H9 (cell line): ENCODE data around the gene MAJIN. TPM values are rescaled to one million over a fixed set of nuclear protein-coding genes. Genes with fewer than 3 reads are reported as not detected.

ENCODE experiments used
- DNase-seq: peaks from one replicate; pipeline ENCODE4 v3.0.0-alpha.2; 2017
- H2AFZ ChIP-seq: one replicate; pipeline ENCODE4 v1.6.1; 2013; ENCODE audit warnings: mild to moderate bottlenecking, low read length, control low read depth, moderate library complexity
- H2AK5ac ChIP-seq: 2 replicates; pipeline ENCODE4 v1.6.1; 2013; ENCODE audit warnings: low read length, control low read depth, mixed read lengths; ENCODE audit not compliant: insufficient read length
- H2BK120ac ChIP-seq: one replicate; pipeline ENCODE4 v1.6.1; 2013; ENCODE audit warnings: low read depth, mild to moderate bottlenecking, low read length, control low read depth, inconsistent platforms; ENCODE audit not compliant: poor library complexity, severe bottlenecking
- H2BK12ac ChIP-seq: 2 replicates; pipeline ENCODE4 v1.6.1; 2013; ENCODE audit warnings: low read length, control low read depth, mixed read lengths, low read depth; ENCODE audit not compliant: insufficient read length
- H2BK15ac ChIP-seq: 2 replicates; pipeline ENCODE4 v1.6.1; 2013; ENCODE audit warnings: low read depth, low read length, control low read depth
- H2BK20ac ChIP-seq: one replicate; pipeline ENCODE4 v1.6.1; 2013; ENCODE audit warnings: low read depth, mild to moderate bottlenecking, low read length, control low read depth, inconsistent platforms; ENCODE audit not compliant: poor library complexity, severe bottlenecking
- H2BK5ac ChIP-seq: 2 replicates; pipeline ENCODE4 v1.6.1; 2013; ENCODE audit warnings: low read length, control low read depth, mixed read lengths; ENCODE audit not compliant: insufficient read length
- H3K14ac ChIP-seq: 2 replicates; pipeline ENCODE4 v1.6.1; 2013; ENCODE audit warnings: low read length, control low read depth; ENCODE audit not compliant: insufficient read depth
- H3K18ac ChIP-seq: 2 replicates; pipeline ENCODE4 v1.6.1; 2013; ENCODE audit warnings: low read depth, mild to moderate bottlenecking, mixed read lengths, low read length, control low read depth; ENCODE audit not compliant: insufficient read length
- H3K23ac ChIP-seq: 2 replicates; pipeline ENCODE4 v1.6.1; 2013; ENCODE audit warnings: low read length, control low read depth, mixed read lengths, low read depth; ENCODE audit not compliant: insufficient read length
- H3K23me2 ChIP-seq: 2 replicates; pipeline ENCODE4 v1.6.1; 2013; ENCODE audit warnings: low read depth, mild to moderate bottlenecking, mixed read lengths, low read length, control low read depth; ENCODE audit not compliant: insufficient read length, poor library complexity, severe bottlenecking
- H3K27ac ChIP-seq: 2 replicates; pipeline ENCODE4 v1.5.1; 2013; ENCODE audit warnings: low read length, control low read depth, mixed read lengths, low read depth; ENCODE audit not compliant: insufficient read length
- H3K27me3 ChIP-seq: 2 replicates; pipeline ENCODE4 v1.6.1; 2013; ENCODE audit warnings: low read length, control low read depth, inconsistent platforms; ENCODE audit not compliant: insufficient read depth
- H3K4ac ChIP-seq: 2 replicates; pipeline ENCODE4 v1.6.1; 2013; ENCODE audit warnings: low read depth, mild to moderate bottlenecking, control low read depth, inconsistent platforms, low read length, moderate library complexity
- H3K4me1 ChIP-seq: 2 replicates; pipeline ENCODE4 v1.6.1; 2013; ENCODE audit warnings: low read length, control low read depth, inconsistent platforms; ENCODE audit not compliant: insufficient read depth
- H3K4me2 ChIP-seq: 2 replicates; pipeline ENCODE4 v1.6.1; 2013; ENCODE audit warnings: low read length, control low read depth, mixed read lengths; ENCODE audit not compliant: insufficient read length, insufficient read depth
- H3K56ac ChIP-seq: 2 replicates; pipeline ENCODE4 v1.6.1; 2013; ENCODE audit warnings: low read depth, mild to moderate bottlenecking, mixed read lengths, low read length, control low read depth; ENCODE audit not compliant: insufficient read length
- H3K79me1 ChIP-seq: 2 replicates; pipeline ENCODE4 v1.6.1; 2013; ENCODE audit warnings: low read depth, mild to moderate bottlenecking, moderate library complexity, low read length, control low read depth, inconsistent platforms; ENCODE audit not compliant: insufficient read depth, poor library complexity, severe bottlenecking
- H3K79me2 ChIP-seq: 2 replicates; pipeline ENCODE4 v1.6.1; 2013; ENCODE audit warnings: low read length, control low read depth, inconsistent platforms; ENCODE audit not compliant: insufficient read depth
- H3K9ac ChIP-seq: 2 replicates; pipeline ENCODE4 v1.6.1; 2013; ENCODE audit warnings: low read length, control low read depth, mixed read lengths; ENCODE audit not compliant: insufficient read length; ENCODE audit errors: extremely low read depth
- H3K9me3 ChIP-seq: one replicate; pipeline ENCODE4 v1.6.1; 2013; ENCODE audit warnings: low read depth, low read length, inconsistent platforms; ENCODE audit not compliant: control insufficient read depth
- H3T11ph ChIP-seq: one replicate; pipeline ENCODE4 v1.6.1; 2013; ENCODE audit warnings: mild to moderate bottlenecking, low read length, control low read depth, inconsistent platforms
- H4K20me1 ChIP-seq: one replicate; pipeline ENCODE4 v1.6.1; 2013; ENCODE audit not compliant: control insufficient read depth, insufficient read length, insufficient read depth
- H4K5ac ChIP-seq: 2 replicates; pipeline ENCODE4 v1.6.1; 2013; ENCODE audit warnings: low read depth, mild to moderate bottlenecking, mixed read lengths, low read length, control low read depth; ENCODE audit not compliant: insufficient read length
- H4K8ac ChIP-seq: replicated peaks from 2 replicates; pipeline ENCODE4 v1.6.1; 2013; ENCODE audit warnings: low read length, control low read depth, mixed read lengths, low read depth; ENCODE audit not compliant: insufficient read length
- H4K91ac ChIP-seq: 2 replicates; pipeline ENCODE4 v1.6.1; 2013; ENCODE audit warnings: low read depth, mild to moderate bottlenecking, moderate library complexity, mixed read lengths, low read length, control low read depth; ENCODE audit not compliant: insufficient read length
- H3K27ac Mint-ChIP-seq, 3 experiments: 2 replicates in 2 of 3; 3 replicates in 1 of 3; pipeline ENCODE4 v1.8.0; 2020 to 2021; ENCODE audit warnings: mixed read lengths in 3 of 3, mild to moderate bottlenecking in 1 of 3, moderate library complexity in 1 of 3
- H3K27me3 Mint-ChIP-seq: 2 replicates; pipeline ENCODE4 v1.8.0; 2021; ENCODE audit warnings: low read depth, mild to moderate bottlenecking, moderate library complexity, mixed read lengths
- H3K36me3 Mint-ChIP-seq, 3 experiments: 2 replicates in 2 of 3; 3 replicates in 1 of 3; pipeline ENCODE4 v1.8.0; 2020 to 2021; ENCODE audit warnings: low read depth in 3 of 3, mixed read lengths in 3 of 3; ENCODE audit not compliant: insufficient read depth in 1 of 3
- H3K4me1 Mint-ChIP-seq, 2 experiments: 2 replicates each; pipeline ENCODE4 v1.8.0; 2020; ENCODE audit warnings: mixed read lengths in 2 of 2
- H3K4me3 Mint-ChIP-seq, 2 experiments: 2 replicates in 1 of 2; 3 replicates in 1 of 2; pipeline ENCODE4 v1.8.0; 2020 to 2021; ENCODE audit warnings: mild to moderate bottlenecking in 2 of 2, mixed read lengths in 2 of 2, moderate library complexity in 1 of 2
- H3K9me3 Mint-ChIP-seq, 2 experiments: 2 replicates in 1 of 2; 3 replicates in 1 of 2; pipeline ENCODE4 v1.8.0; 2020; ENCODE audit warnings: mild to moderate bottlenecking in 2 of 2, mixed read lengths in 2 of 2, moderate library complexity in 1 of 2
- CTCF ChIP-seq: fragments of 200-600 bp; sonication (generic); conservative IDR thresholded peaks from 3 replicates; pipeline ENCODE4 v1.8.0; 2021; ENCODE audit warnings: antibody characterized with exemption, mild to moderate bottlenecking
- WGBS: extraction: QIAGEN DNeasy Blood & Tissue Kit; methylation state at CpG from one replicate; pipeline ENCODE4 v1.1.7; 2013; ENCODE audit warnings: missing lambda C conversion rate, low lambda C conversion rate, mixed read lengths; ENCODE audit not compliant: insufficient read length; ENCODE audit errors: extremely low coverage; 5-methylcytosine and 5-hydroxymethylcytosine counted together
- total RNA-seq: library from RNA; stranded (reverse); gene quantifications from 2 replicates; pipeline ENCODE4 v1.2.1, GENCODE V29; 2021

The MAJIN gene
- total RNA-seq, 1 experiment from 2014 or later, result not detected

- H2BK20ac ChIP-seq, result no peak within 1 kb of the TSS
- H3T11ph ChIP-seq, result no peak within 1 kb of the TSS
- no peak within 1 kb of the TSS for H4K5ac ChIP-seq
- no peak within 1 kb of the TSS for H4K91ac ChIP-seq
- no peaks in the 10 kb centered on the region for H3K79me2 ChIP-seq
- peak; percentile 81 for TF ChIP-seq CTCF
- no peaks in the 10 kb centered on the region; the same call in 1 of the 2 replicates for H3K27me3 Mint-ChIP-seq
- no peak within 1 kb of the TSS for H4K8ac ChIP-seq
- H2BK12ac ChIP-seq, result no peak within 1 kb of the TSS
- H3K79me1 ChIP-seq, result peaks cover 2% of the 10 kb centered on the region
- H3K56ac ChIP-seq, result no peak within 1 kb of the TSS
- H3K4me1 Mint-ChIP-seq, result peaks cover 6 to 9% of the 10 kb centered on the region in 2 experiments
- H3K9me3 ChIP-seq, result no peaks in the 10 kb centered on the region
- H3K9ac ChIP-seq, result peak within 1 kb of the TSS; percentile 66
- peaks cover 15 to 40% (median 30%) of the 10 kb centered on the region in 3 experiments for H3K36me3 Mint-ChIP-seq
- H3K27ac ChIP-seq, result no peak within 1 kb of the TSS
- peak within 1 kb of the TSS; percentile 92 to 98 (median 97); a peak in 6 of 7 replicates for H3K27ac Mint-ChIP-seq
- H3K27me3 ChIP-seq, result no peaks in the 10 kb centered on the region
- no peak within 1 kb of the TSS for H2AK5ac ChIP-seq
- H2BK5ac ChIP-seq, result no peak within 1 kb of the TSS
- no CpG with 5 or more reads among the region's 96 CpGs for WGBS
- DNase-seq, result peak; percentile 95
- no peak within 1 kb of the TSS; the same call in 1 of the 2 replicates for H3K4ac ChIP-seq
- peak within 1 kb of the TSS; percentile 90 for H3K18ac ChIP-seq
- H3K4me1 ChIP-seq, result no peaks in the 10 kb centered on the region
- H3K14ac ChIP-seq, result peak within 1 kb of the TSS; percentile 94
- no peak within 1 kb of the TSS for H2BK120ac ChIP-seq
- no peak within 1 kb of the TSS for H3K23ac ChIP-seq
- H3K9me3 Mint-ChIP-seq, result no peaks in the 10 kb centered on the region
- H3K4me2 ChIP-seq, result peak within 1 kb of the TSS; percentile 41
- no peaks in the 10 kb centered on the region for H4K20me1 ChIP-seq
- peak within 1 kb of the TSS; percentile 83 to 92 for H3K4me3 Mint-ChIP-seq
- no peak within 1 kb of the TSS for H2AFZ ChIP-seq
- H2BK15ac ChIP-seq, result peak within 1 kb of the TSS; percentile 91; the same call in 1 of the 2 replicates
- H3K23me2 ChIP-seq, result peaks cover 7% of the 10 kb centered on the region
Measured at GRCh38 chr11:65013888-65014725, 42.2 kb upstream of the MAJIN start, which contains the start of gene ARL2. Gene ARL2, plus strand, starts transcription at chr11:65014160. Its CDS starts 48 bp downstream, at chr11:65014208.
